C4-2B (cell line): ENCODE results near the gene KIAA0825.

Experiments used
- H3K27ac ChIP-seq: fragments of 450-650 bp; 2 replicates; pipeline ENCODE4 v1.5.1; 2017
- CTCF ChIP-seq: fragments of 450-650 bp; conservative IDR thresholded peaks from 2 replicates; pipeline ENCODE4 v1.5.1; 2017; ENCODE audit warnings: mild to moderate bottlenecking
- ZFX ChIP-seq: fragments of 450-650 bp; IDR thresholded peaks from 2 replicates; pipeline ENCODE4 v1.6.1; 2017

Gene KIAA0825

GRCh38 chr5:94103514-94104245 is 514.7 kb downstream of the KIAA0825 start:
- TF ChIP-seq CTCF (no peak), ZFX (no peak)
- no peak overlapping the region for H3K27ac ChIP-seq
